GM21528 (cell line): ENCODE data around the gene CD163L1.
"Not testable (repeated sequence)": the region's sequence is repeated elsewhere in the genome, so short reads cannot be mapped to it uniquely, and the experiment has no call there.

Experiments used
- ATAC-seq: cut with Tn5 transposase; IDR thresholded peaks from one replicate; pipeline ENCODE4 v1.9.1; 2021; ENCODE audit warnings: mild to moderate bottlenecking, moderate library complexity; ENCODE audit not compliant: unreplicated experiment, low FRiP score

The CD163L1 gene

GRCh38 chr12:7339675-7340074, 104.3 kb downstream of the CD163L1 start:
- no peak for ATAC-seq

- not testable (repeated sequence) for ATAC-seq
Measured at GRCh38 chr12:7337790-7338189, 106.2 kb downstream of the CD163L1 start.

GRCh38 chr12:7327918-7328317, 116.0 kb downstream of the CD163L1 start:
- no peak for ATAC-seq

GRCh38 chr12:7324176-7324575, 119.8 kb downstream of the CD163L1 start:
- no peak for ATAC-seq

- ATAC-seq: no peak
Measured at GRCh38 chr12:7322599-7322998, 121.4 kb downstream of the CD163L1 start.

- ATAC-seq: no peak
Measured at GRCh38 chr12:7321624-7322023, 122.3 kb downstream of the CD163L1 start.

- no peak for ATAC-seq
Measured at GRCh38 chr12:7319930-7320329, 124.0 kb downstream of the CD163L1 start.

GRCh38 chr12:7310070-7310469, 133.9 kb downstream of the CD163L1 start:
- ATAC-seq: no peak
